NB4 (cell line): ENCODE data around the gene LCP1.

ENCODE experiments used
- MAX ChIP-seq: IDR thresholded peaks from 2 replicates; pipeline ENCODE4 v1.6.1; 2011; ENCODE audit warnings: low read depth, low read length
- MYC ChIP-seq: IDR thresholded peaks from 2 replicates; pipeline ENCODE4 v1.6.1; 2011; ENCODE audit warnings: low read depth, low read length

GRCh38 chr13:46160471-46161066, 21.4 kb downstream of the LCP1 start:
- no peak for TF ChIP-seq MYC
- TF ChIP-seq MAX: peak; percentile 55; the same call in 1 of the 2 replicates
